ENCODE data around the gene FOXJ1. TPM values are rescaled to one million over a fixed set of nuclear protein-coding genes. Genes with fewer than 3 reads are reported as not detected.

The FOXJ1 gene
- total RNA-seq, 8 experiments from 2014 or later, result 0.41 to 83.2 (median 3.0) TPM

DNA sequence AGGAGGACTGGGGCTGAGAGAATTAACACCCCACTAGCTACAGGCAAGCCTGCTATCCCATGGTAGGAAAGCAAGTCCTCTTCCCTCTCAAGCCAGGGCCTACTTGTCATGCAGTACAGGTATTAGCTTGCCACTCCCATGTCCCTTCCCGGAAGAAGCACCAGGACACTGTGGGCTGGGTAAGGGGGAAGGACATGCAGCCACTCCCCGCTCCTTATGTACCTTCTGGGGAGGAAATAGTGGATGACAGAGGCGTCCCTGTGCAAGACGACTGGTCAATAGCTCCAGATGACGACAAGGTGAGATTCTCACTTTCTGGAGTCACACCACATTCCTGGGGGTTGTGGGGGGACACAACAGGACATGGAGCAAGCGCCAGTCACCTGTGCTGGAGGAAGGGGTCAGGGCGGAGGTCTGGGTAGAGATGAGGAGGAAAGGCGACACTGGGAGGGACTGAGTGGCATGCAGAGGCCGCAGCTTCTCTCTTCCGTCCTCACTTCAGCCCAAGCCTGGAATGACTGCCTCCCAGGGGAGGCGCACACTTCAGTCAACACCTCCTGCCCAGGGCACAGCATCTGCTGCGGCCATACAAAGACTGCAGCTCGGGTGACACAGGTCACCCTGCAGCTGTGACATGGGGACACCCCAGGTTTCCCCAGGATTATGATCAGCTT lies 15.1 kb upstream of the FOXJ1 start:
- Histone ChIP-seq H3K27ac (no peak overlapping the region), H3K4me1 (replicated peaks in 1 of 2) (peaks cover 0 to 3% of the 10 kb centered on the region in 2 donors), H3K4me3 (no peak overlapping the region)
- no peak for ATAC-seq (replicated peaks in 6 of 8)
- in situ Hi-C loops (cut with MboI; ENCODE audit: low pct_unique_long_range_greater_than_20kb in 2 of 9, low sequenced_read_pairs in 9 of 9, unreplicated experiment in 9 of 9), result no loop called here
- WGBS, 10 experiments, result 33 to 100% (median 80%) methylated on average over 1 to 5 of the region's 13 CpGs; no CpG with 5 or more reads in 3 of the 10 experiments

DNA sequence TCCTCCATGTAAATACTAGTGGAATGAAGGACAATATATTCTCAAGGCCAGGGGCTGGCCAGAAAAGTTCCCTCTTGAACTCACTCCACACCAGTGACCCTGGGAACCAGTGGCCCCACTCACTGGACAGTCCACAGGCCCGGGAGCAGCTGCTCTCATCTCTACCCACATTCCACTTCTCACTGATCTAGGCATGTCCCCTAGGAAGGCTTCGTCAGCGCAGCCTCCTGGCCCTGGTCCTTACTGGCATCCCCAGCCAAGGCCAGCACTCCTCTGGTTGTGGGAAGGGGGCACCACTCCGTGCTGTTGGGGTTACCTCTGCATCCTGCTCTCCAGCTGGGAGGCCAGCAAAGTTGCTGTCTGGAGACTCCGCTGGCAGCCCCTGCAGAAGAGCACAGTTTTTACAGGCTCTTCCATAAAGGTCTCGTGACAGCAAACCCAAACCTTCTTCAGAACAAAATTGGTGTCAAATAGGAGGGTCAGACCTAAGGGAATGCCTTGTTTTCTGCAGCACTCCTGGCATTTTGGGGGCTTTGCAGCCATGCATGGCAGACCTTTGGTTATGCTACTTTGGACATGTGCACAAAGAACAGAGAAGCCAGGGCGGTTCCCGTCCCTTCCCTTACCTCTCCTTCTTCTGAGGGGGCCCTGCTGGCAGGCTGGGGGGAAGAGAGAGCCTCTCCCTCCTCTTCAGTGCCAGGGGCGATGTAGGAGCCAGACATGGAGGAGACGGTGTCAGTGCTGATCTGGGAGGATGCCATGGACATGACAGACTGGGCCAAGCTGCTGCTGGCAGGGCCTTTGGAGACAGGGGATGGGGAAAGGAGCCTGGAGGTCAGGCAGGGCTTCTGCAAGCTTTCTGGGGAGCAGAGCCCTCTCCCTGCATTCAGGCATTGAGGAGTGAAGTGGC lies 14.1 kb upstream of the FOXJ1 start:
- no peak overlapping the region for H3K4me3 ChIP-seq
- 70 to 100% (median 88%) methylated on average over 1 to 7 of the region's 10 CpGs; no CpG with 5 or more reads in 4 of the 10 experiments for WGBS, 10 experiments
- H3K27ac ChIP-seq, result no peak overlapping the region
- ATAC-seq (replicated peaks in 6 of 8), result no peak
- in situ Hi-C loops (cut with MboI; ENCODE audit: low pct_unique_long_range_greater_than_20kb in 2 of 9, low sequenced_read_pairs in 9 of 9, unreplicated experiment in 9 of 9), result no loop called here
- no peaks in the 10 kb centered on the region for H3K4me1 ChIP-seq (replicated peaks in 1 of 2)

DNA sequence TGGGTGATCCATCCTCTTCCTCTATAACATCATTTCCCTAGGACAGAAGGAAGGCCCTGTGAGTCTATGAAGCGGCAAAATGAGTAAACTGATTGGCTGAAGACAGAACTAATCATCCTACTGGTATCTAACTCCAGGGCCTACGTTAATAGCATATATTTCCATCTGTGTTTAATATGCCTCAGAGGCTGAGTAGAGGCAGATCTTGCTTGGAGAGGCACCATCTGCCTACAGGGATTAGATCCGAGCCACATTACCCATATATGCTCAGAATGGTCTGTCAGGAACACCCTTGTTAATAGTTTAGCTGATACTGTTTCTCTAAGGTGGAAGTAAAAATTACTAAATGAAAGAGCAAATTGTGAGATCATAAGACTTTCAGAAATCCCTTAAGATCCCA lies 13.2 kb upstream of the FOXJ1 start:
- no peaks in the 10 kb centered on the region for H3K4me1 ChIP-seq (replicated peaks in 1 of 2)
- no peak for ATAC-seq (replicated peaks in 6 of 8)
- in situ Hi-C loops (cut with MboI; ENCODE audit: low pct_unique_long_range_greater_than_20kb in 2 of 9, low sequenced_read_pairs in 9 of 9, unreplicated experiment in 9 of 9), result no loop called here
- WGBS, 10 experiments, result 0 to 100% (median 84%) methylated on average over 1 to 3 of the region's 3 CpGs; no CpG with 5 or more reads in 2 of the 10 experiments
- H3K27ac ChIP-seq, result no peak overlapping the region
- H3K4me3 ChIP-seq, result no peak overlapping the region

DNA sequence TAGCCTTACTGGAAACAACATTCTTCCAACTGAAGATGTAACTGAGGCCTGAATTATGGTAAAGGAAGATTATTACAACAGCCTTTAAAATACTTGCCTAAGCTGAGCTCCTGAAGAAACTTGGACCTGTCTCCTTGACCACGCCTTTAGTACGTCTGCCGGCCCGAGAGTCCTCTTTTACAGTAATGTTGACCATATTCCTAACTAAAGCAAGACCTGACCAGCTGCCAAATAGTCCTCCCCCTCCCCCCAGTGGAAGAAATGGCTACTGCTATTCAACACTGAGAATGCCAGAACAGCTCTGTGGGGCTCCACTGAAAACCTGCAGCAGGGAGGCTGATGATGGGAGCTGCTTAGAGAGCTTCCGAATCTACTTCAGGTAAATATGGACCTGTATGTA lies 12.6 kb upstream of the FOXJ1 start:
- peak in 4 of 8 experiments; percentile 57 to 88 (median 67) for ATAC-seq (replicated peaks in 6 of 8)
- no peaks in the 10 kb centered on the region for H3K4me1 ChIP-seq (replicated peaks in 1 of 2)
- in situ Hi-C loops (cut with MboI; ENCODE audit: low pct_unique_long_range_greater_than_20kb in 2 of 9, low sequenced_read_pairs in 9 of 9, unreplicated experiment in 9 of 9), result no loop called here
- no peak overlapping the region for H3K4me3 ChIP-seq
- no peak overlapping the region for H3K27ac ChIP-seq
- 50 to 100% (median 91%) methylated on average over 1 to 4 of the region's 5 CpGs; no CpG with 5 or more reads in 1 of the 10 experiments for WGBS, 10 experiments

DNA sequence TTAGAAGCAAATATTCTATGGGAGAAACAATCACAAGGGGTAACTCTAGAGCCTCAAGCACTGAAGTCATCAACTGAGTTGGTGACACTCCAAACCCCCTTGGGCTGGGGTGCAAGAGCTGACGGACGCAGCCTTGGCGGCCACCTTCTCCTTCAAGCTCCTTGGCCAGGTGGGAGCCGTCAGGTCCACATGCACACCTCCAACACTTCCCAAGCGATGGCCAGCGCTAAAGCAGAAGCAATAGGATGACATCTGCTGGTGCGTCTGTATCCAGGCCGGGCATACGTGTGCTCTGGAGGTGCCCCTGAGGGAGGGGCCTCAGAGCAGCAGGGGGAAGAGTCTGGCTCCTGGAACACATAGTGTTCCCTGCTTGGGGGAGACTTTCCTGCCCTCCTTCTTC lies 12.2 kb upstream of the FOXJ1 start:
- no peak overlapping the region for H3K4me3 ChIP-seq
- in situ Hi-C loops (cut with MboI; ENCODE audit: low pct_unique_long_range_greater_than_20kb in 2 of 9, low sequenced_read_pairs in 9 of 9, unreplicated experiment in 9 of 9), result no loop called here
- no peak overlapping the region for H3K27ac ChIP-seq
- 78 to 100% (median 80%) methylated on average over 1 to 7 of the region's 9 CpGs; no CpG with 5 or more reads in 5 of the 10 experiments for WGBS, 10 experiments
- H3K4me1 ChIP-seq (replicated peaks in 1 of 2), result no peaks in the 10 kb centered on the region
- ATAC-seq (replicated peaks in 6 of 8), result no peak

DNA sequence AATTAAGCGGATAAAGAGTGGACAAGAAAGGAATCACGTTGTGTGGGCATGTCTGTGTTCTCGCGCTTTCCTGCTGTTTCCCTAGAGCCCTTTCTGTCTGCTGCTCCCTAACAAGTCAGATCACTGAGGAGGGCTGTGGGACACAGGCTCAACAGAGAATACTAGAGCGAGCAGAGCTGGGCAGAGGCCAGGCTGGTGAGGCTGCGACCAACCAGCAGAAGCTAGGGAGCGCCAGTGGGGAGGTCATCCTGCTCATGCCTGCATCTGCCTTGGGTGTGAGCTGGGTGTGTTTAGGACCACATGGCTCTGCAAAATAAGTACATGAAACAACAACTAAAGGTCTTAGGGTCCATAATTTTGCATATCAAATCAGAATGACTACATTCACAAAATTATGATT lies 11.5 kb upstream of the FOXJ1 start:
- in situ Hi-C loops (cut with MboI; ENCODE audit: low pct_unique_long_range_greater_than_20kb in 2 of 9, low sequenced_read_pairs in 9 of 9, unreplicated experiment in 9 of 9), result no loop called here
- ATAC-seq (replicated peaks in 6 of 8), result peak in 3 of 8 experiments; percentile 27 to 56 (median 32)
- no peak overlapping the region for H3K4me3 ChIP-seq
- no peaks in the 10 kb centered on the region for H3K4me1 ChIP-seq (replicated peaks in 1 of 2)
- no peak overlapping the region for H3K27ac ChIP-seq
- WGBS, 10 experiments, result 20 to 100% (median 86%) methylated on average over 1 to 6 of the region's 7 CpGs; no CpG with 5 or more reads in 1 of the 10 experiments

DNA sequence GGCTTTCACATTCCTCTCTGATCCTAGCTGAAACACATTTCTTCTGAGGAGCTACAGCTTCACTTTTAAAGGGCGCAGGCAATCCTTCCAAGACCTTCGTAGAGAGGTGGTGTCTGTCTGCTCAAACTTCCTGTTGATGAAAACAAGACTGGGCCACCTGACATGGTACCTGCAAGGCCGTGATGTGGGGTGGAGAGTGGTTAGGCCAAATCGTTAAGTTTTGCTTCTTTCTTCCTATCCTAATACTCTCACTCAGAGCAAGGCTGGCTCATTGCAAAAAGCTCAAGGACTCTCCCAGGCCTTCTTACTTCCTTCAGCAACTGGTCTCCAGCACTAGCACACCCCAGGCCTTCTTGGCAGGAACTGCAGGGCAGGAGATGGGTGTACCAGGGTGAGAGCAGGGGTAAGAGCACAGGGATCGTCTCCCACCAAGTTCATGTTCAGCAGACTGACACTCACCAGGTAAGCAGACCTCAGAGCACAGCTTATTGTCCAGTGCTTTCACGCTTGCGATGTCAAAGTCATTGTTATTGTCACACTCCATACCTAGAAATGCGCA lies 10.9 kb upstream of the FOXJ1 start:
- in situ Hi-C loops (cut with MboI; ENCODE audit: low pct_unique_long_range_greater_than_20kb in 2 of 9, low sequenced_read_pairs in 9 of 9, unreplicated experiment in 9 of 9), result no loop called here
- Histone ChIP-seq H3K27ac (no peak overlapping the region), H3K4me1 (replicated peaks in 1 of 2) (no peaks in the 10 kb centered on the region), H3K4me3 (no peak overlapping the region)
- no peak for ATAC-seq (replicated peaks in 6 of 8)
- 60 to 100% (median 96%) methylated on average over 1 to 8 of the region's 8 CpGs; no CpG with 5 or more reads in 2 of the 10 experiments for WGBS, 10 experiments

DNA sequence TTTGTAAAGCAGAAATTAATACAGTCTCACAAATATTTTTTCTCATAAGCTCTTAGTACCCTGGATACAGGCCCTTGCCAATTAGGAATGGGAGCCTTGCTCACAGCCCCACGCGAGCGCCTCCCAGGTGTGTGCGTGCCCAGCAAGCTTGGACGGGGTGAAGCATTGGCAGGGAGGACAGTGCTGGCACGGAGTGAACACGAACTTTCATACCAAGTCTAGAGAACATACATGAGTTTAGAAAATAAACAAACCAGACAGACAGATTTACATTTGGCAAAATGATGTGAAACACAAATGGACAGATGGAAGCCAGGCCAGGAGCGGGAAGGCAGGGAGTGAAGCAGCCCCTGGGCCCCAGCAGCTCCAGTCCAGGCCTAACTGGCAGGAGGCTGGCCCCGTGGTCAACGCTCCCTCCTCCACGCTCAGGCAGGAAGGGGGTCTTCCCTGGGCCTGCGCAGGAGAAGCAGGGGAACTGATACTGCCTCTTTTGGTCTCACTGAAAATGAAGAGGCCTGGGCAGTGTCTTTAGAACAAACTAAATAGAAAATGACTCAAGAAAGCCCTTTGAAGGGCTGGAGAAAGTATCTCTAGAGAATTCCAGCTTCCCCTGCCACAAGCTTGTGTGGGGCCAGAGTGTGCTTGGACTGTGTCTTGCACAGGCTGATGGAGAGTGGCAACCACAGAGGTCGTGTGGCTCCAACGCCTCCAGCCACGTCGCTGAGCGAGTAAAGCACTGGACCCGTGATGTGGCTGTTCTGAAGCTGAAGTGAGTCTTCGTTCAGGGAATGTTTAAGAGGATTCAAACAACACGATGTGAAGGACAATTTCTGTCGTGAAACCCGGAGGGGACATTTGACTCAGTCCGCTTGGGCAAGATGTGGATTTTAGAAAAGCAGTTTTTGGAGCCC lies 9.9 kb upstream of the FOXJ1 start:
- in situ Hi-C loops (cut with MboI; ENCODE audit: low pct_unique_long_range_greater_than_20kb in 2 of 9, low sequenced_read_pairs in 9 of 9, unreplicated experiment in 9 of 9), result no loop called here
- H3K4me1 ChIP-seq (replicated peaks in 1 of 2), result no peaks in the 10 kb centered on the region
- 41 to 100% (median 89%) methylated on average over 2 to 16 of the region's 23 CpGs for WGBS, 10 experiments
- ATAC-seq (replicated peaks in 6 of 8), result no peak
- no peak overlapping the region for H3K27ac ChIP-seq
- H3K4me3 ChIP-seq, result no peak overlapping the region

DNA sequence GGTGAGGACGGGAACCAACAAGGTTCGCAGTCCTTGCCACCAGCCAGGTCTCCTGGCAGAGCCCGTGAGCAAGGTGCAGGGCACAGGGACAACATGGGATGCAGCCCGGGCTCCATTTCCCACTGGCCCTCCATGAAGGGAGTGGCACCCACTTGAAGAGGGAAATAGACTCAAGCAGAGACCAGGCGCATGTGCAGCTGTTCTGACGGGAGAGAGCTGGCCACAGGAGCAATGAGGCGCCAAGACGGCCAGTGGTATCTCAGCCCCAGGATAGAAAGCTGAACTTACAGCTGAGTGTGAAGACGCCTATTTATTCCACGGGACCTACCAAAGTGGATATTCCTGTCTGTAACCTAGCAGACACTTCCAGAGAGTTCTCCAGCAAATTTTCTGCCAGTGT lies 8.2 kb upstream of the FOXJ1 start:
- in situ Hi-C loops (cut with MboI; ENCODE audit: low pct_unique_long_range_greater_than_20kb in 2 of 9, low sequenced_read_pairs in 9 of 9, unreplicated experiment in 9 of 9), result no loop called here
- ATAC-seq (replicated peaks in 6 of 8), result no peak
- no peak overlapping the region for H3K4me3 ChIP-seq
- H3K4me1 ChIP-seq (replicated peaks in 1 of 2), result no peaks in the 10 kb centered on the region
- no peak overlapping the region for H3K27ac ChIP-seq
- WGBS, 10 experiments, result 76 to 100% (median 85%) methylated on average over 1 to 4 of the region's 10 CpGs; no CpG with 5 or more reads in 6 of the 10 experiments

DNA sequence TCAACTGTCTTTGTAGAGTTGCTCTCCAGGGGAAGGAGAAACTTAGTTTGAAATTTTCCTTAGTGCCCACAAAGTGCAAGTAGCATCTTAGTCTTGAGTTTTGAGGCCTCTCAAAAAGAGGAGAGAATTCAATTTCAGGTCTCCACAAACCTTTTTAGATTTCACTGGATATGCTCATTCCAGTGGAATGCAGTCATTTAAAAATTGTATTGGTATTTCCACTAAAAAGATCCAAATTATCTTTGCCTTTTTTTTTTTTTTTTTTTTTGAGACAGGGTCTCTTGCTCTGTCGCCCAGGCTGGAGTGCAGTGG lies 6.9 kb upstream of the FOXJ1 start:
- H3K27ac ChIP-seq, result no peak overlapping the region
- in situ Hi-C loops (cut with MboI; ENCODE audit: low pct_unique_long_range_greater_than_20kb in 2 of 9, low sequenced_read_pairs in 9 of 9, unreplicated experiment in 9 of 9), result no loop called here
- H3K4me1 ChIP-seq (replicated peaks in 1 of 2), result peaks cover 3 to 8% of the 10 kb centered on the region in 2 donors
- WGBS, 10 experiments, result 75 to 80% methylated on average over 1 of the region's 1 CpG; no CpG with 5 or more reads in 8 of the 10 experiments
- ATAC-seq (replicated peaks in 6 of 8), result no peak
- no peak overlapping the region for H3K4me3 ChIP-seq

DNA sequence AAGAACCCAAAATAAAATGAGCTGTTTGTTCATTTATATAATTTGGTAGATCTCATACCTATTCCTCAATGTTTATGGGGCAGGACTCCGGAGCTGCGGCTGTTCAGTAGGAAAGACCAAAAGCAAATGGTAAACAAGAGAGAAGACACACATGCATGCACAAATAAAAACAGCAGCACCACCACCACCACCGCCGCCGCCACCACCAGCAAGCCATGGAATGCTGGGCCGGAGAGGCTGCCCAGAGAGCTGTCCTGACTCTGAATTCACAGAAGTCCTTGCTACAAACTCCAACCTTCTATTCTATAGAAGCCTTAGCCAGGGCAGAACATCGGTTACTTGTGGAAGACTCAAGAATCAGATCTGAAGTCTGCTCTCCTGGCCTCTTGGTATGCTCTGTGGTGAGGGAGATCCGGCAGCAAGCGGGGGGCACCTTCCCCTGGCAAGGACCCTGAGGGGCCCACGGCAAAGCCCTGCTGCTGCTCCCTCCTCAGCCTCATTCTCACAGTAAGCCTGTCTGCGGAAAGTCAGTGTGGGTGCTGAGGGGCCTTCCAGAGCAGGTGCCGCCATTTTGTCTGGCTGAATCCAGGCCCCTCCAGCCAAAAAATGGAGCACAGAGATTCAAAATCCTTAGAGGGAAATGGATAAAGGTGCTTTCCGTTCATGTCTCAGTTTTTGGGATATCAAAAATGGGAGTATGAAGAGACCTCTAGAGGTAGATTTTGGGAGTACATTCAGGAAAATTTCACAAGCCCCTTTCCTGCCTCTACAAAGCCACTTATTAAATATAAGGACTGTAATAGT lies 6.4 kb upstream of the FOXJ1 start:
- ATAC-seq (replicated peaks in 6 of 8), result peak in 2 of 8 experiments; percentile 22 to 44
- in situ Hi-C loops (cut with MboI; ENCODE audit: low pct_unique_long_range_greater_than_20kb in 2 of 9, low sequenced_read_pairs in 9 of 9, unreplicated experiment in 9 of 9), result no loop called here
- WGBS, 10 experiments, result 17 to 100% (median 65%) methylated on average over 1 to 8 of the region's 13 CpGs; no CpG with 5 or more reads in 2 of the 10 experiments

More for the DNA sequence above, 6.4 kb upstream of the FOXJ1 start:
- H3K27ac ChIP-seq, result no peak overlapping the region
- H3K4me3 ChIP-seq, result no peak overlapping the region
- H3K4me1 ChIP-seq (replicated peaks in 1 of 2), result peaks cover 5 to 10% of the 10 kb centered on the region in 2 donors
